Large intestine (tissue), 3 donors: ENCODE data around the gene EML4. TPM values are rescaled to one million over a fixed set of nuclear protein-coding genes. Genes with fewer than 3 reads are reported as not detected.

ENCODE experiments used
- DNase-seq, 2 donors: peaks; one replicate each; pipeline versions ENCODE4 v3.0.0 to v3.0.0-alpha.2; 2013
- H3K27ac ChIP-seq: one replicate; pipeline ENCODE4 v1.5.1; 2013; ENCODE audit warnings: low read length
- H3K27me3 ChIP-seq: 2 replicates; pipeline ENCODE4 v1.6.1; 2013; ENCODE audit warnings: low read length; ENCODE audit not compliant: control insufficient read depth, insufficient read depth
- H3K36me3 ChIP-seq: 2 replicates; pipeline ENCODE4 v1.6.1; 2013; ENCODE audit warnings: low read length; ENCODE audit not compliant: control insufficient read depth, insufficient read depth
- H3K4me1 ChIP-seq: one replicate; pipeline ENCODE4 v1.6.1; 2013; ENCODE audit warnings: low read length; ENCODE audit not compliant: control insufficient read depth, insufficient read depth
- H3K4me3 ChIP-seq: one replicate; pipeline ENCODE4 v1.5.1; 2013; ENCODE audit warnings: low read length
- H3K9me3 ChIP-seq: one replicate; pipeline ENCODE4 v1.6.1; 2013; ENCODE audit warnings: mild to moderate bottlenecking, low read depth, low read length, moderate library complexity; ENCODE audit not compliant: control insufficient read depth
- WGBS: methylation state at CpG from one replicate; pipeline ENCODE4 v1.1.5; 2013; ENCODE audit warnings: low lambda C conversion rate; ENCODE audit not compliant: insufficient coverage; 5-methylcytosine and 5-hydroxymethylcytosine counted together
- polyA plus RNA-seq: library from polyadenylated mRNA; unstranded; fragments of 120-200 nt; gene quantifications from one replicate; pipeline ENCODE4 v1.2.1, GENCODE V29; 2013

The EML4 gene
- polyA plus RNA-seq, 1 donor: 129 TPM

GRCh38 chr2:42337356-42337820 is 168.2 kb downstream of the EML4 start:
- no peak for DNase-seq
- H3K36me3 ChIP-seq: peaks cover 69% of the 10 kb centered on the region

GRCh38 chr2:42337846-42338566 is 168.9 kb downstream of the EML4 start:
- H3K4me1 ChIP-seq: peaks cover 19% of the 10 kb centered on the region
- H3K27ac ChIP-seq: no peak overlapping the region
- H3K36me3 ChIP-seq: peaks cover 63% of the 10 kb centered on the region
- no peak for DNase-seq
- 100% methylated on average over 2 of the region's 28 CpGs for WGBS
- no peaks in the 10 kb centered on the region for H3K27me3 ChIP-seq
- H3K4me3 ChIP-seq: no peak overlapping the region
- H3K9me3 ChIP-seq: no peaks in the 10 kb centered on the region

More at GRCh38 chr2:42337356-42337820, 168.2 kb downstream of the EML4 start:
- H3K4me1 ChIP-seq: peaks cover 13% of the 10 kb centered on the region
- 100% methylated on average over 4 of the region's 5 CpGs for WGBS
- H3K9me3 ChIP-seq: no peaks in the 10 kb centered on the region
- H3K27ac ChIP-seq: no peak overlapping the region
- H3K4me3 ChIP-seq: no peak overlapping the region
- H3K27me3 ChIP-seq: no peaks in the 10 kb centered on the region

- peaks cover 60% of the 10 kb centered on the region for H3K36me3 ChIP-seq
- peaks cover 23% of the 10 kb centered on the region for H3K4me1 ChIP-seq
- no CpG with 5 or more reads among the region's 13 CpGs for WGBS
- DNase-seq: peak in 1 of 2 donors; percentile 29
- peak overlapping the region; percentile 13 for H3K27ac ChIP-seq
- no peak overlapping the region for H3K4me3 ChIP-seq
- H3K27me3 ChIP-seq: no peaks in the 10 kb centered on the region
- no peaks in the 10 kb centered on the region for H3K9me3 ChIP-seq
These were observed 169.5 kb downstream of the EML4 start for GRCh38 chr2:42338567-42339190.

GRCh38 chr2:42339191-42339912 is 170.2 kb downstream of the EML4 start:
- DNase-seq: no peak
- 92% methylated on average over 2 of the region's 21 CpGs for WGBS
- H3K27ac ChIP-seq: no peak overlapping the region
- peaks cover 55% of the 10 kb centered on the region for H3K36me3 ChIP-seq
- H3K27me3 ChIP-seq: no peaks in the 10 kb centered on the region
- H3K4me3 ChIP-seq: no peak overlapping the region
- H3K9me3 ChIP-seq: no peaks in the 10 kb centered on the region
- H3K4me1 ChIP-seq: peaks cover 23% of the 10 kb centered on the region

GRCh38 chr2:42340045-42340937 is 171.1 kb downstream of the EML4 start:
- Histone ChIP-seq H3K27ac (peak overlapping the region; percentile 28), H3K4me1 (peaks cover 23% of the 10 kb centered on the region), H3K36me3 (peaks cover 50% of the 10 kb centered on the region), H3K9me3 (no peaks in the 10 kb centered on the region), H3K4me3 (no peak overlapping the region), H3K27me3 (no peaks in the 10 kb centered on the region)
- DNase-seq: no peak
- 100% methylated on average over 2 of the region's 23 CpGs for WGBS

- no peak overlapping the region for H3K4me3 ChIP-seq
- peaks cover 51% of the 10 kb centered on the region for H3K36me3 ChIP-seq
- DNase-seq: no peak
- 100% methylated on average over 1 of the region's 10 CpGs for WGBS
- H3K9me3 ChIP-seq: no peaks in the 10 kb centered on the region
- peaks cover 28% of the 10 kb centered on the region for H3K4me1 ChIP-seq
- peak overlapping the region; percentile 28 for H3K27ac ChIP-seq
- no peaks in the 10 kb centered on the region for H3K27me3 ChIP-seq
These were observed 171.9 kb downstream of the EML4 start for GRCh38 chr2:42340938-42341636.

GRCh38 chr2:42342061-42342794 is 173.1 kb downstream of the EML4 start:
- no CpG with 5 or more reads among the region's 8 CpGs for WGBS
- DNase-seq: peak; percentile 71 to 82
- Histone ChIP-seq H3K9me3 (no peaks in the 10 kb centered on the region), H3K4me1 (peaks cover 33% of the 10 kb centered on the region), H3K27me3 (no peaks in the 10 kb centered on the region), H3K27ac (peak overlapping the region; percentile 80), H3K4me3 (no peak overlapping the region), H3K36me3 (peaks cover 44% of the 10 kb centered on the region)

- no peak for DNase-seq
- Histone ChIP-seq H3K27me3 (no peaks in the 10 kb centered on the region), H3K4me3 (no peak overlapping the region), H3K27ac (peak overlapping the region; percentile 80), H3K4me1 (peaks cover 33% of the 10 kb centered on the region), H3K36me3 (peaks cover 41% of the 10 kb centered on the region), H3K9me3 (no peaks in the 10 kb centered on the region)
- no CpG with 5 or more reads among the region's 11 CpGs for WGBS
These were observed 173.7 kb downstream of the EML4 start for GRCh38 chr2:42342795-42343241.

- Histone ChIP-seq H3K9me3 (no peaks in the 10 kb centered on the region), H3K27ac (peak overlapping the region; percentile 65), H3K36me3 (peaks cover 26% of the 10 kb centered on the region), H3K4me3 (no peak overlapping the region), H3K27me3 (no peaks in the 10 kb centered on the region), H3K4me1 (peaks cover 26% of the 10 kb centered on the region)
- DNase-seq: peak in 1 of 2 donors; percentile 30
- WGBS: no CpG with 5 or more reads among the region's 4 CpGs
These were observed 176.8 kb downstream of the EML4 start for GRCh38 chr2:42345986-42346385.
